K562 (cell line): ENCODE results near the gene NUP210. TPM values are rescaled to one million over a fixed set of nuclear protein-coding genes. Genes with fewer than 3 reads are reported as not detected.

Experiments
- NR2C2 ChIP-seq, 2 experiments: fragments of 200-800 bp in 1 of 2; sonication (Bioruptor generic) in 1 of 2; sonication (generic) in 1 of 2; formaldehyde crosslinking in 1 of 2; IDR thresholded peaks; 2 replicates each; pipeline versions ENCODE4 v1.6.1 to v1.8.0; 2016 to 2022; ENCODE audit warnings: mild to moderate bottlenecking in 1 of 2, missing compliant biosample characterization in 1 of 2, missing genetic modification characterization in 1 of 2, missing genetic modification reagents in 1 of 2
- ZNF165 ChIP-seq: fragments of 250-450 bp; sonication (Bioruptor Pico); IDR thresholded peaks from 2 replicates; pipeline ENCODE4 v1.4.0; 2020; ENCODE audit warnings: borderline replicate concordance
- ZNF212 ChIP-seq: fragments of 450-650 bp; formaldehyde crosslinking; IDR thresholded peaks from 2 replicates; pipeline ENCODE4 v1.4.0; 2020; ENCODE audit warnings: mild to moderate bottlenecking
- polyA plus RNA-seq, 8 experiments: library from polyadenylated mRNA; depleted of rRNA in 4 of 8; stranded (reverse) in 5 of 8; unstranded in 3 of 8; fragments of >200 nt; fragmentation: Nextera tagmentation in 2 of 8; fragmentation: Illumina TruSeq in 1 of 8; extraction: Ambion mirVana in 2 of 8; extraction: Trizol in 1 of 8; gene quantifications; 2 replicates each; pipeline versions ENCODE4 v1.2.1 to v1.2.3, GENCODE V29; 2011 to 2014; ENCODE audit warnings: inconsistent platforms in 1 of 8, missing spikeins in 1 of 8
- total RNA-seq, 7 experiments: library from RNA; depleted of rRNA in 6 of 7; stranded (reverse); fragments of >200 nt in 6 of 7; fragmentation: Illumina TruSeq in 2 of 7; extraction: Trizol in 2 of 7; gene quantifications; 2 replicates each; pipeline versions ENCODE4 v1.2.1 to v1.2.3, GENCODE V29; 2011 to 2021; ENCODE audit warnings: low replicate concordance in 1 of 7
- TF ChIP-seq, protein P1 (sequence below), 2 experiments: IDR thresholded peaks; 2 replicates each; pipeline ENCODE4 v1.6.1; 2012; ENCODE audit warnings: improper control_type of control experiment in 2 of 2, low read depth in 2 of 2, low read length in 2 of 2, borderline replicate concordance in 1 of 2
- TF ChIP-seq, protein P2 (sequence below), 2 experiments: fragments of 450-650 bp in 1 of 2; sonication (generic) in 1 of 2; formaldehyde crosslinking in 1 of 2; IDR thresholded peaks; 2 replicates each; pipeline versions ENCODE4 v1.7.1 to v1.9.0; 2016 to 2022; ENCODE audit warnings: inconsistent platforms in 1 of 2, mild to moderate bottlenecking in 1 of 2, missing genetic modification reagents in 1 of 2
- TF ChIP-seq, protein P3 (sequence below): sonication (generic); formaldehyde crosslinking; IDR thresholded peaks from 2 replicates; pipeline ENCODE4 v1.8.1; 2023; ENCODE audit warnings: mild to moderate bottlenecking, missing genetic modification reagents
- TF ChIP-seq, protein P4 (sequence below), 2 experiments: fragments of 450-650 bp; IDR thresholded peaks; 2 replicates each; pipeline ENCODE4 v1.6.1; 2016
- TF ChIP-seq, protein P5 (sequence below): fragments of 250-450 bp; sonication (Bioruptor Pico); IDR thresholded peaks from 2 replicates; pipeline ENCODE4 v1.5.0; 2020; ENCODE audit warnings: mild to moderate bottlenecking

NUP210 gene
- total and polyA plus RNA-seq, 9 of the 15 experiments (the other 6 are each of a cell fraction or from before 2014, with no cell fraction given), result 1.2 to 138 (median 44.0) TPM

DNA sequence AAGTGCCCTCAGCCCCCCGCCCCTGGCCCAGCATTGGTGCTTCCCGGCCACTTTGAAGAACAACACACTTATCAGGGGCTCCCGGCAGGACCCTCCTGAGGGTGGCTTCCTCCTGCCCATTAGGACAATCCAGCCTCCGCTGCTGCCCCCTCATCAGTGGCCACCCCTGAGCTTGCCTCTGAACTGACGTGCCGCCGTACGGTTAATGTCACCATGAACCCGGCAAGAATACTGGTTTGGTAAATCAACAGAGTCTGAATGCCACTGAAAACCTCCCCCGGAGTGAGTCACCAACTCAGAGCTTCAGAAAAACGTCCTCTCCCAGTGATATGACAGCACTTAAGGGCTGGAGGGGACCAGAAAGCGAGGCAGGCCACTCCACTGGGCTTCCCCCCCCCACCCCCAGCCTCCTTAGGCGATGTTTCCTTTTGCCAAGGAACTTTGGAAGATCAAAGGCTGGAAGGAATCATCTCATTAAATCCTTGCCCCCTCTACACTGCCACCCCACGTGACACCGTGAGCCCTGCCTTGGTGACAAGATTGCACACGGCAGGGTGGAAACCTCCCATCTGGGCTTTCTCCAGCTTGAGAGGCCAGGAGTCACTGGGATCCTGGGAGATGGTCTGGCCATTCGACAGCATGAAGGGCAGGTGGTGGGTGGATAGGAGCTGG, 142.1 kb downstream of the NUP210 start (continued):
- TF ChIP-seq, protein P1, sequence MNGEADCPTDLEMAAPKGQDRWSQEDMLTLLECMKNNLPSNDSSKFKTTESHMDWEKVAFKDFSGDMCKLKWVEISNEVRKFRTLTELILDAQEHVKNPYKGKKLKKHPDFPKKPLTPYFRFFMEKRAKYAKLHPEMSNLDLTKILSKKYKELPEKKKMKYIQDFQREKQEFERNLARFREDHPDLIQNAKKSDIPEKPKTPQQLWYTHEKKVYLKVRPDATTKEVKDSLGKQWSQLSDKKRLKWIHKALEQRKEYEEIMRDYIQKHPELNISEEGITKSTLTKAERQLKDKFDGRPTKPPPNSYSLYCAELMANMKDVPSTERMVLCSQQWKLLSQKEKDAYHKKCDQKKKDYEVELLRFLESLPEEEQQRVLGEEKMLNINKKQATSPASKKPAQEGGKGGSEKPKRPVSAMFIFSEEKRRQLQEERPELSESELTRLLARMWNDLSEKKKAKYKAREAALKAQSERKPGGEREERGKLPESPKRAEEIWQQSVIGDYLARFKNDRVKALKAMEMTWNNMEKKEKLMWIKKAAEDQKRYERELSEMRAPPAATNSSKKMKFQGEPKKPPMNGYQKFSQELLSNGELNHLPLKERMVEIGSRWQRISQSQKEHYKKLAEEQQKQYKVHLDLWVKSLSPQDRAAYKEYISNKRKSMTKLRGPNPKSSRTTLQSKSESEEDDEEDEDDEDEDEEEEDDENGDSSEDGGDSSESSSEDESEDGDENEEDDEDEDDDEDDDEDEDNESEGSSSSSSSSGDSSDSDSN (IDR thresholded peaks at IDR 0.05; ENCODE audit: borderline replicate concordance in 1 of 2, low read depth in 2 of 2, low read length in 2 of 2), result no peak
- TF ChIP-seq, protein P2, sequence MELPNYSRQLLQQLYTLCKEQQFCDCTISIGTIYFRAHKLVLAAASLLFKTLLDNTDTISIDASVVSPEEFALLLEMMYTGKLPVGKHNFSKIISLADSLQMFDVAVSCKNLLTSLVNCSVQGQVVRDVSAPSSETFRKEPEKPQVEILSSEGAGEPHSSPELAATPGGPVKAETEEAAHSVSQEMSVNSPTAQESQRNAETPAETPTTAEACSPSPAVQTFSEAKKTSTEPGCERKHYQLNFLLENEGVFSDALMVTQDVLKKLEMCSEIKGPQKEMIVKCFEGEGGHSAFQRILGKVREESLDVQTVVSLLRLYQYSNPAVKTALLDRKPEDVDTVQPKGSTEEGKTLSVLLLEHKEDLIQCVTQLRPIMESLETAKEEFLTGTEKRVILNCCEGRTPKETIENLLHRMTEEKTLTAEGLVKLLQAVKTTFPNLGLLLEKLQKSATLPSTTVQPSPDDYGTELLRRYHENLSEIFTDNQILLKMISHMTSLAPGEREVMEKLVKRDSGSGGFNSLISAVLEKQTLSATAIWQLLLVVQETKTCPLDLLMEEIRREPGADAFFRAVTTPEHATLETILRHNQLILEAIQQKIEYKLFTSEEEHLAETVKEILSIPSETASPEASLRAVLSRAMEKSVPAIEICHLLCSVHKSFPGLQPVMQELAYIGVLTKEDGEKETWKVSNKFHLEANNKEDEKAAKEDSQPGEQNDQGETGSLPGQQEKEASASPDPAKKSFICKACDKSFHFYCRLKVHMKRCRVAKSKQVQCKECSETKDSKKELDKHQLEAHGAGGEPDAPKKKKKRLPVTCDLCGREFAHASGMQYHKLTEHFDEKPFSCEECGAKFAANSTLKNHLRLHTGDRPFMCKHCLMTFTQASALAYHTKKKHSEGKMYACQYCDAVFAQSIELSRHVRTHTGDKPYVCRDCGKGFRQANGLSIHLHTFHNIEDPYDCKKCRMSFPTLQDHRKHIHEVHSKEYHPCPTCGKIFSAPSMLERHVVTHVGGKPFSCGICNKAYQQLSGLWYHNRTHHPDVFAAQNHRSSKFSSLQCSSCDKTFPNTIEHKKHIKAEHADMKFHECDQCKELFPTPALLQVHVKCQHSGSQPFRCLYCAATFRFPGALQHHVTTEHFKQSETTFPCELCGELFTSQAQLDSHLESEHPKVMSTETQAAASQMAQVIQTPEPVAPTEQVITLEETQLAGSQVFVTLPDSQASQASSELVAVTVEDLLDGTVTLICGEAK (IDR thresholded peaks at IDR 0.05), result no peak
- TF ChIP-seq, protein P2 (CRISPR knock-in tag; IDR thresholded peaks at IDR 0.05), result no peak
- TF ChIP-seq, protein P3, sequence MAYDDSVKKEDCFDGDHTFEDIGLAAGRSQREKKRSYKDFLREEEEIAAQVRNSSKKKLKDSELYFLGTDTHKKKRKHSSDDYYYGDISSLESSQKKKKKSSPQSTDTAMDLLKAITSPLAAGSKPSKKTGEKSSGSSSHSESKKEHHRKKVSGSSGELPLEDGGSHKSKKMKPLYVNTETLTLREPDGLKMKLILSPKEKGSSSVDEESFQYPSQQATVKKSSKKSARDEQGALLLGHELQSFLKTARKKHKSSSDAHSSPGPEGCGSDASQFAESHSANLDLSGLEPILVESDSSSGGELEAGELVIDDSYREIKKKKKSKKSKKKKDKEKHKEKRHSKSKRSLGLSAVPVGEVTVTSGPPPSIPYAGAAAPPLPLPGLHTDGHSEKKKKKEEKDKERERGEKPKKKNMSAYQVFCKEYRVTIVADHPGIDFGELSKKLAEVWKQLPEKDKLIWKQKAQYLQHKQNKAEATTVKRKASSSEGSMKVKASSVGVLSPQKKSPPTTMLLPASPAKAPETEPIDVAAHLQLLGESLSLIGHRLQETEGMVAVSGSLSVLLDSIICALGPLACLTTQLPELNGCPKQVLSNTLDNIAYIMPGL (CRISPR knock-in tag), result no peak
- TF ChIP-seq, protein P4, sequence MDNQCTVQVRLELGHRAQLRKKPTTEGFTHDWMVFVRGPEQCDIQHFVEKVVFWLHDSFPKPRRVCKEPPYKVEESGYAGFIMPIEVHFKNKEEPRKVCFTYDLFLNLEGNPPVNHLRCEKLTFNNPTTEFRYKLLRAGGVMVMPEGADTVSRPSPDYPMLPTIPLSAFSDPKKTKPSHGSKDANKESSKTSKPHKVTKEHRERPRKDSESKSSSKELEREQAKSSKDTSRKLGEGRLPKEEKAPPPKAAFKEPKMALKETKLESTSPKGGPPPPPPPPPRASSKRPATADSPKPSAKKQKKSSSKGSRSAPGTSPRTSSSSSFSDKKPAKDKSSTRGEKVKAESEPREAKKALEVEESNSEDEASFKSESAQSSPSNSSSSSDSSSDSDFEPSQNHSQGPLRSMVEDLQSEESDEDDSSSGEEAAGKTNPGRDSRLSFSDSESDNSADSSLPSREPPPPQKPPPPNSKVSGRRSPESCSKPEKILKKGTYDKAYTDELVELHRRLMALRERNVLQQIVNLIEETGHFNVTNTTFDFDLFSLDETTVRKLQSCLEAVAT (IDR thresholded peaks at IDR 0.05), result no peak
- TF ChIP-seq, protein P5, sequence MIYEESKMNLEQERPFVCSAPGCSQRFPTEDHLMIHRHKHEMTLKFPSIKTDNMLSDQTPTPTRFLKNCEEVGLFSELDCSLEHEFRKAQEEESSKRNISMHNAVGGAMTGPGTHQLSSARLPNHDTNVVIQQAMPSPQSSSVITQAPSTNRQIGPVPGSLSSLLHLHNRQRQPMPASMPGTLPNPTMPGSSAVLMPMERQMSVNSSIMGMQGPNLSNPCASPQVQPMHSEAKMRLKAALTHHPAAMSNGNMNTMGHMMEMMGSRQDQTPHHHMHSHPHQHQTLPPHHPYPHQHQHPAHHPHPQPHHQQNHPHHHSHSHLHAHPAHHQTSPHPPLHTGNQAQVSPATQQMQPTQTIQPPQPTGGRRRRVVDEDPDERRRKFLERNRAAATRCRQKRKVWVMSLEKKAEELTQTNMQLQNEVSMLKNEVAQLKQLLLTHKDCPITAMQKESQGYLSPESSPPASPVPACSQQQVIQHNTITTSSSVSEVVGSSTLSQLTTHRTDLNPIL (CRISPR knock-in tag), result no peak
- TF ChIP-seq NR2C2 (CRISPR knock-in tag; IDR thresholded peaks at IDR 0.05) (no peak), NR2C2 (tag; IDR thresholded peaks at IDR 0.05) (no peak), ZNF165 (CRISPR knock-in tag) (no peak), ZNF212 (CRISPR knock-in tag) (no peak)
